Body of pancreas (tissue), 4 donors: ENCODE measurements around the gene ZNF493.

Experiments
- POLR2A ChIP-seq, 3 donors: fragments of 450-650 bp; IDR thresholded peaks; one replicate each; pipeline ENCODE4 v1.6.1; 2016; ENCODE audit warnings: antibody characterized with exemption in 3 of 3, mild to moderate bottlenecking in 2 of 3
- TF ChIP-seq, protein P1 (sequence below), 7 experiments: fragments of 450-650 bp in 4 of 7; fragments of 200-600 bp in 3 of 7; sonication (generic) in 3 of 7; IDR thresholded peaks; one replicate each; pipeline ENCODE4 v1.5.1; 2016 to 2019; ENCODE audit warnings: antibody characterized with exemption in 7 of 7

DNA sequence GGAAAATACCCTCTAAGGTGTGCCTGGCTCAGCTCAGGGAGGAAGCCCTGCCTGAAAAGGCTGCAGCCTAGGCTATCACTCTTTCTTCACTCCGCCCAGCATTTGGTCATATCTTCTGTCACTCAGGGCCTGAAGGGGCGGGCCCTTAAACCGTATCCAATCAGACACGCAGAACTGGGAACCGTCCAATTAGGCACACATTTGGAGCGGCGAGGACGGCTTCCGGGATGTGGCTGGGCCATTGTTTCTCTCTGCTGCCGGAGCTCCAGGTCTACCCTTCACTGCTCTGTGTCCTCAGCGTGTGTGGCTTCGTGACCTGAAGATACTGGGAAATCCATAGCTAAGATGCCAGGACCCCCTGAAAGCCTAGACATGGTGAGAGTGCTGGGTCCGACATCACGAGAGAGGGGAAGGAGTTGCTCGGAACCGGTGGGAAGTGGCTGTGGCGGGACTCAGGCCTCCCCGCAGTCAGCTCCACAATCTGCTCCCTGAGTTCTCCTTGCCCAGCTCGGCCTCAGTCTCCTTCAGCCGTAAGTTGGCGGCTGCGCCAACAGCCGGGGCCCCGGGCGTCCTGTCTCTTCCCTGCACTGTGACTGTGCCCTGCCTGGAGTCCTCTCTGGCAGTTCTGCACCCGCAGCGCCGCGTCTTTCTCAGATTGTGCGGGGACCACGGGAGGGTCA, at the start of gene ZNF493:
- TF ChIP-seq, protein P1, sequence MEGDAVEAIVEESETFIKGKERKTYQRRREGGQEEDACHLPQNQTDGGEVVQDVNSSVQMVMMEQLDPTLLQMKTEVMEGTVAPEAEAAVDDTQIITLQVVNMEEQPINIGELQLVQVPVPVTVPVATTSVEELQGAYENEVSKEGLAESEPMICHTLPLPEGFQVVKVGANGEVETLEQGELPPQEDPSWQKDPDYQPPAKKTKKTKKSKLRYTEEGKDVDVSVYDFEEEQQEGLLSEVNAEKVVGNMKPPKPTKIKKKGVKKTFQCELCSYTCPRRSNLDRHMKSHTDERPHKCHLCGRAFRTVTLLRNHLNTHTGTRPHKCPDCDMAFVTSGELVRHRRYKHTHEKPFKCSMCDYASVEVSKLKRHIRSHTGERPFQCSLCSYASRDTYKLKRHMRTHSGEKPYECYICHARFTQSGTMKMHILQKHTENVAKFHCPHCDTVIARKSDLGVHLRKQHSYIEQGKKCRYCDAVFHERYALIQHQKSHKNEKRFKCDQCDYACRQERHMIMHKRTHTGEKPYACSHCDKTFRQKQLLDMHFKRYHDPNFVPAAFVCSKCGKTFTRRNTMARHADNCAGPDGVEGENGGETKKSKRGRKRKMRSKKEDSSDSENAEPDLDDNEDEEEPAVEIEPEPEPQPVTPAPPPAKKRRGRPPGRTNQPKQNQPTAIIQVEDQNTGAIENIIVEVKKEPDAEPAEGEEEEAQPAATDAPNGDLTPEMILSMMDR (IDR thresholded peaks at IDR 0.05), result no peak
- peak; percentile 62 to 94 (median 92) for TF ChIP-seq POLR2A (IDR thresholded peaks at IDR 0.05)
